Astrocyte (in vitro differentiated cells and primary cell): ENCODE results near the gene MTNR1A. TPM values are rescaled to one million over a fixed set of nuclear protein-coding genes. Genes with fewer than 3 reads are reported as not detected.

Source experiments
- DNase-seq: peaks from one replicate; pipeline ENCODE4 v3.0.0-alpha.2; 2010; ENCODE audit warnings: low read depth
- FAIRE-seq: peaks from 2 replicates; lab custom pipeline; 2011; peaks lifted over from hg19 to GRCh38; lab: Jason Lieb, UNC
- H2AFZ ChIP-seq: 2 replicates; pipeline ENCODE4 v1.6.0; 2012; ENCODE audit warnings: low read depth, low read length, inconsistent platforms
- H3K27ac ChIP-seq: 2 replicates; pipeline ENCODE4 v1.5.1; 2011; ENCODE audit warnings: low read depth, low read length, inconsistent platforms
- H3K27me3 ChIP-seq: 2 replicates; pipeline ENCODE4 v1.6.0; 2011; ENCODE audit warnings: low read length, inconsistent platforms; ENCODE audit not compliant: insufficient read depth
- H3K36me3 ChIP-seq: 2 replicates; pipeline ENCODE4 v1.5.1; 2011; ENCODE audit warnings: low read length, inconsistent platforms; ENCODE audit not compliant: insufficient read depth
- H3K4me1 ChIP-seq: 2 replicates; pipeline ENCODE4 v1.5.1; 2011; ENCODE audit warnings: low read length, inconsistent platforms; ENCODE audit not compliant: insufficient read depth
- H3K4me2 ChIP-seq: 2 replicates; pipeline ENCODE4 v1.6.0; 2012; ENCODE audit warnings: low read length, inconsistent platforms
- H3K4me3 ChIP-seq: 2 replicates; pipeline ENCODE4 v1.5.1; 2011; ENCODE audit warnings: low read depth, mild to moderate bottlenecking, low read length, inconsistent platforms; ENCODE audit not compliant: insufficient read depth
- H3K79me2 ChIP-seq: 2 replicates; pipeline ENCODE4 v1.6.0; 2012; ENCODE audit warnings: mild to moderate bottlenecking, low read length, inconsistent platforms; ENCODE audit not compliant: insufficient read depth
- H3K9ac ChIP-seq: 2 replicates; pipeline ENCODE4 v1.6.0; 2012; ENCODE audit warnings: mild to moderate bottlenecking, low read length, inconsistent platforms
- H3K9me3 ChIP-seq: 2 replicates; pipeline ENCODE4 v1.5.1; 2012; ENCODE audit warnings: low read depth, mild to moderate bottlenecking, low read length, inconsistent platforms; ENCODE audit not compliant: insufficient read depth
- H4K20me1 ChIP-seq: 2 replicates; pipeline ENCODE4 v1.6.0; 2012; ENCODE audit warnings: low read length, inconsistent platforms; ENCODE audit not compliant: insufficient read depth
- H3K27ac Mint-ChIP-seq: one replicate; pipeline ENCODE4 v1.8.0; 2021; ENCODE audit warnings: mild to moderate bottlenecking, mixed read lengths; ENCODE audit not compliant: unreplicated experiment
- H3K27me3 Mint-ChIP-seq: one replicate; pipeline ENCODE4 v1.8.0; 2021; ENCODE audit warnings: low read depth, mixed read lengths; ENCODE audit not compliant: unreplicated experiment
- H3K36me3 Mint-ChIP-seq: one replicate; pipeline ENCODE4 v1.8.0; 2021; ENCODE audit warnings: low read depth, mixed read lengths; ENCODE audit not compliant: unreplicated experiment
- H3K4me1 Mint-ChIP-seq: one replicate; pipeline ENCODE4 v1.8.0; 2021; ENCODE audit warnings: low read depth, mixed read lengths; ENCODE audit not compliant: unreplicated experiment
- H3K4me3 Mint-ChIP-seq: one replicate; pipeline ENCODE4 v1.8.0; 2021; ENCODE audit warnings: mild to moderate bottlenecking, moderate library complexity, mixed read lengths; ENCODE audit not compliant: unreplicated experiment
- H3K9me3 Mint-ChIP-seq: one replicate; pipeline ENCODE4 v1.8.0; 2021; ENCODE audit warnings: mild to moderate bottlenecking, mixed read lengths; ENCODE audit not compliant: unreplicated experiment
- EZH2 ChIP-seq: IDR thresholded peaks from 2 replicates; pipeline ENCODE4 v1.6.1; 2012; ENCODE audit warnings: mild to moderate bottlenecking, low read length, inconsistent platforms; ENCODE audit not compliant: insufficient read depth
- total RNA-seq: library from RNA; stranded (reverse); gene quantifications from 2 replicates; pipeline ENCODE4 v1.2.1, GENCODE V29; 2021
- TF ChIP-seq, protein P1 (sequence below): IDR thresholded peaks from 2 replicates; pipeline ENCODE4 v1.5.1; 2011; ENCODE audit warnings: low read depth, mild to moderate bottlenecking, inconsistent platforms, low read length, moderate library complexity; ENCODE audit not compliant: insufficient read depth

Gene MTNR1A
- total RNA-seq, 1 donor from 2014 or later, result 0.34 TPM

DNA sequence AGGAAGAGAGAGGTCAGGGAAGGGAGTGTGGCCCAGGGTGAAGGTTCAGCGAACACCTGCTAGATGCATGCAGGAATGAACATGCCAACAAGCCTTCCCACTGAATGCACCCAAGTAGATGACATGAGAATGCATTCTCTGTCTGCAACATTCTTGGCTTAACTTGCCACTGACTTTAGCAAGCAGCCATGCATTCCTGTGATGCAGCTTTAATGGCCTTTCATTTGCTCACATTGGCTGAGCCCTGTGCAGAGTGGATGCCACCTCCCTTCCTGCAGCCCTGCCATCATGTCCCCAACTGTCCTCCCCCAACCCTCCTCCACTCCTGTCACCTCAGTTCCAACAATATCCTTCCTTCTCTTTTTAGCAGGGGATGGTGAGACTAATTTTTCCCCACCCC lies 25.3 kb upstream of the MTNR1A start:
- no peaks in the 10 kb centered on the region for H3K9me3 ChIP-seq
- no peaks in the 10 kb centered on the region for H3K9me3 Mint-ChIP-seq
- H3K9ac ChIP-seq, result no peak overlapping the region
- H3K4me1 ChIP-seq, result no peaks in the 10 kb centered on the region
- H3K79me2 ChIP-seq, result peaks cover 16% of the 10 kb centered on the region
- H3K4me3 ChIP-seq, result no peak overlapping the region
- peaks cover 6% of the 10 kb centered on the region for H3K4me1 Mint-ChIP-seq
- no peak overlapping the region for H3K27ac ChIP-seq
- no peak overlapping the region for H2AFZ ChIP-seq
- TF ChIP-seq, protein P1, sequence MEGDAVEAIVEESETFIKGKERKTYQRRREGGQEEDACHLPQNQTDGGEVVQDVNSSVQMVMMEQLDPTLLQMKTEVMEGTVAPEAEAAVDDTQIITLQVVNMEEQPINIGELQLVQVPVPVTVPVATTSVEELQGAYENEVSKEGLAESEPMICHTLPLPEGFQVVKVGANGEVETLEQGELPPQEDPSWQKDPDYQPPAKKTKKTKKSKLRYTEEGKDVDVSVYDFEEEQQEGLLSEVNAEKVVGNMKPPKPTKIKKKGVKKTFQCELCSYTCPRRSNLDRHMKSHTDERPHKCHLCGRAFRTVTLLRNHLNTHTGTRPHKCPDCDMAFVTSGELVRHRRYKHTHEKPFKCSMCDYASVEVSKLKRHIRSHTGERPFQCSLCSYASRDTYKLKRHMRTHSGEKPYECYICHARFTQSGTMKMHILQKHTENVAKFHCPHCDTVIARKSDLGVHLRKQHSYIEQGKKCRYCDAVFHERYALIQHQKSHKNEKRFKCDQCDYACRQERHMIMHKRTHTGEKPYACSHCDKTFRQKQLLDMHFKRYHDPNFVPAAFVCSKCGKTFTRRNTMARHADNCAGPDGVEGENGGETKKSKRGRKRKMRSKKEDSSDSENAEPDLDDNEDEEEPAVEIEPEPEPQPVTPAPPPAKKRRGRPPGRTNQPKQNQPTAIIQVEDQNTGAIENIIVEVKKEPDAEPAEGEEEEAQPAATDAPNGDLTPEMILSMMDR, result no peak
- TF ChIP-seq EZH2, result no peak
- no peaks in the 10 kb centered on the region for H3K27me3 Mint-ChIP-seq
- no peaks in the 10 kb centered on the region for H3K27me3 ChIP-seq
- FAIRE-seq (no peak), DNase-seq (no peak)
- no peak overlapping the region for H3K4me3 Mint-ChIP-seq
- H4K20me1 ChIP-seq, result peaks cover 29% of the 10 kb centered on the region
- no peak overlapping the region for H3K27ac Mint-ChIP-seq
- H3K36me3 Mint-ChIP-seq, result peaks cover 18% of the 10 kb centered on the region
- H3K36me3 ChIP-seq, result peaks cover 21% of the 10 kb centered on the region
- H3K4me2 ChIP-seq, result no peak overlapping the region

DNA sequence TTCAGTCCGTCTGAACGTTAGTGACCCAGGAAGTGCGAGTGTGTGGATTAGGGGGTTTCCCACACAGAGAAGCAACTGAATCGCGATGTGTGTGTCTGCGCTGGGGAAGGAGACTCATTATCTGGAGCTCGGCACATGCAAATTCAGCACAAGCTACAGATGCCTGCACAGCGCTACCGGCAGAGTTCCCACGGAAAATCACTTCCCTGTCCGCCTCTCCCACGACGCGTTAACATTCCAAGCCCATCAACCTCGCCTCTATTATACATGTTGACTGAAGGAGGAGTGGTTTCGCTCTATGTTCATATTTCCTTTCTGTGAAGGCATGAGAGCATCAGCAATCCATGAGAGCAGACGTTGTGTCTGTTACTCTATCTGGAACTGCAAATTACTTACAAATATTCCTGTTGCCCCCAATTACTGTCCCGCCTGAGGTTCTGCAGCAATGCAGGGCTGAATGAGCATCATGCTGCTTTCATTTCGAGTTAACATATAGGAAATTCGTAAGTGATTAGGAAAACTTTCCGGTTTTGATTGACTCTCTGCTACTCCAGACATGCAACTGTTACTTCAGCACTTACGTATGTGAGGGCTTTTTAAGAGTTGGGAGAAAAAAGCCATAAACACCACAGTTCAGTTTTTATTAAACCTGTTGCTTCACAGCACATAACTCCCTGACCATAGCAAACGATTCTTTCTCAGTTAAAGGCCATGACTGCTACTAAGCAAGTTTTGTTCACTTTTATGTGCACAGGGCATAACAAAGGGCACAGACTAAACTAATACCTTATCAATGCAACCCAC lies 15.0 kb upstream of the MTNR1A start:
- Histone ChIP-seq H3K4me2 (peak overlapping the region; percentile 67), H3K79me2 (no peaks in the 10 kb centered on the region), H3K9me3 (no peaks in the 10 kb centered on the region), H3K4me3 (peak overlapping the region; percentile 18), H3K27me3 (no peaks in the 10 kb centered on the region), H3K9ac (peak overlapping the region; percentile 38), H3K36me3 (no peaks in the 10 kb centered on the region), H3K27ac (no peak overlapping the region), H4K20me1 (no peaks in the 10 kb centered on the region), H3K4me1 (no peaks in the 10 kb centered on the region), H2AFZ (no peak overlapping the region)
- H3K36me3 Mint-ChIP-seq, result peaks cover 2% of the 10 kb centered on the region
- DNase-seq (peak; percentile 48), FAIRE-seq (no peak)
- H3K27me3 Mint-ChIP-seq, result no peaks in the 10 kb centered on the region
- H3K4me3 Mint-ChIP-seq, result no peak overlapping the region
- H3K27ac Mint-ChIP-seq, result peak overlapping the region; percentile 19
- no peak for TF ChIP-seq EZH2
- TF ChIP-seq, protein P1, result no peak
- H3K4me1 Mint-ChIP-seq, result peaks cover 6% of the 10 kb centered on the region
- H3K9me3 Mint-ChIP-seq, result no peaks in the 10 kb centered on the region

DNA sequence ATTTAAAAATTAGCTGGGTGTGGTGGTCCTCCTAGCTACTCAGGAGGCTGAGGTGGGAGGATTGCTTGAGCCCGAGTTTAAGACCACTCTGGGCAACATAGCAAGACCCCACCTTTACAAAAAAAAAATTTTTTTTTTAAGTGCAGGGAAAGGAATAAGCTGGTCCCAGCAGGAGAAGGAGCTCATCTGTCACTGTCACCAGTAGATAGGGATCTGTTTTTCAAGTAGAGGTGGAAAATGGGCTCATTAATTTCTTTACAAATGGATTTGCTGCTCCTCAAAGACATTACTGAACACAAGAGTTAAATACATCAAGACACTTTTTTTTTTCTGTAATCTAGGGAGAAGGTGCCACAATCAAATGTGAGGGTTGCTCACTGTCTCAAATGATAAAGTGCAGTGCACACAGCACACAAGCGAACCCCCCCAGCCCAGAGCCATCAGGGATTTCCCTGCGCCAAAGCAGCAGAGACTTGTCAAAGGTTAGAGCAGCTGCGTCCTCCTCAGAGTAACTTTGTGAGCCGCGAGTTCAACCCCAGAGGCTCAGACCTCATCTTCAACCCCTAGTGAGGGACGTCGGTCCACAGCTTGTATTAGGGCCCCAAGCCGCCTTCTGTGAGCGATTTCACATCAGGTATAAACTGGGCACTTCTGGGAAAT lies 14.3 kb upstream of the MTNR1A start:
- H3K4me1 Mint-ChIP-seq, result peaks cover 6% of the 10 kb centered on the region
- FAIRE-seq (no peak), DNase-seq (no peak)
- peak overlapping the region; percentile 19 for H3K27ac Mint-ChIP-seq
- Histone ChIP-seq H3K9ac (peak overlapping the region; percentile 38), H3K36me3 (no peaks in the 10 kb centered on the region), H2AFZ (no peak overlapping the region), H3K4me2 (peak overlapping the region; percentile 67), H3K79me2 (no peaks in the 10 kb centered on the region), H3K9me3 (no peaks in the 10 kb centered on the region), H4K20me1 (no peaks in the 10 kb centered on the region), H3K27me3 (no peaks in the 10 kb centered on the region), H3K27ac (no peak overlapping the region), H3K4me3 (no peak overlapping the region), H3K4me1 (no peaks in the 10 kb centered on the region)
- no peak overlapping the region for H3K4me3 Mint-ChIP-seq
- TF ChIP-seq, protein P1, result no peak
- TF ChIP-seq EZH2, result no peak
- no peaks in the 10 kb centered on the region for H3K27me3 Mint-ChIP-seq
- peaks cover 2% of the 10 kb centered on the region for H3K36me3 Mint-ChIP-seq
- no peaks in the 10 kb centered on the region for H3K9me3 Mint-ChIP-seq
